GM13977 (cell line): ENCODE data around the gene AGAP6.
"Not testable (repeated sequence)": the region's sequence is repeated elsewhere in the genome, so short reads cannot be mapped to it uniquely, and the experiment has no call there.

ENCODE experiments used
- DNase-seq: peaks from one replicate; pipeline ENCODE4 v3.0.0; 2012; ENCODE audit warnings: low spot score
- CTCF ChIP-seq: IDR thresholded peaks from 2 replicates; pipeline ENCODE4 v1.5.1; 2012; ENCODE audit warnings: mild to moderate bottlenecking, control low read depth; ENCODE audit not compliant: insufficient read depth; ENCODE audit errors: extremely low read depth, missing control alignments
- in situ Hi-C: fragments of 300-500 bp; cut with MboI; formaldehyde crosslinking; loops from one replicate; pipeline ENCODE4 v1.12.0; 2022; ENCODE audit warnings: low sequenced_read_pairs, low pct_unique_long_range_greater_than_20kb, mixed read lengths, inconsistent platforms; ENCODE audit not compliant: unreplicated experiment

AGAP6 gene

GRCh38 chr10:50044941-50045664, 56.9 kb downstream of the AGAP6 start:
- no peak for TF ChIP-seq CTCF
- in situ Hi-C loops: no loop called here
- no peak for DNase-seq

GRCh38 chr10:50046457-50046856, 58.3 kb downstream of the AGAP6 start:
- DNase-seq, in situ Hi-C loops: not testable (repeated sequence)

- DNase-seq, in situ Hi-C loops: not testable (repeated sequence)
These were observed 59.4 kb downstream of the AGAP6 start for GRCh38 chr10:50047594-50047993.

GRCh38 chr10:50051995-50052660, 63.9 kb downstream of the AGAP6 start:
- in situ Hi-C loops, DNase-seq: not testable (repeated sequence)

- DNase-seq, in situ Hi-C loops: not testable (repeated sequence)
These were observed 64.7 kb downstream of the AGAP6 start for GRCh38 chr10:50052778-50053376.

GRCh38 chr10:50055494-50056292, 67.5 kb downstream of the AGAP6 start:
- in situ Hi-C loops, DNase-seq: not testable (repeated sequence)

GRCh38 chr10:50056654-50057053, 68.4 kb downstream of the AGAP6 start:
- in situ Hi-C loops, DNase-seq: not testable (repeated sequence)

- DNase-seq, in situ Hi-C loops: not testable (repeated sequence)
These were observed 70.5 kb downstream of the AGAP6 start for GRCh38 chr10:50058727-50059126.

- in situ Hi-C loops, DNase-seq: not testable (repeated sequence)
These were observed 71.7 kb downstream of the AGAP6 start for GRCh38 chr10:50059946-50060345.
